ENCODE measurements around the gene RARB. TPM values are rescaled to one million over a fixed set of nuclear protein-coding genes. Genes with fewer than 3 reads are reported as not detected.

Gene RARB
- total RNA-seq, 1 donor from 2014 or later: not detected

- H3K36me3 Mint-ChIP-seq (ENCODE audit: low read depth): no peaks in the 10 kb centered on the region
- no peaks in the 10 kb centered on the region for H3K4me1 Mint-ChIP-seq
- H3K27ac Mint-ChIP-seq: no peak overlapping the region
- no peak for ATAC-seq (ENCODE audit: low read depth)
- no peak for DNase-seq
- TF ChIP-seq CTCF (IDR thresholded peaks at IDR 0.05): no peak
- no peaks in the 10 kb centered on the region for H3K9me3 Mint-ChIP-seq
- POLR2A ChIA-PET: no interaction called here
- H3K27me3 Mint-ChIP-seq: peaks cover 4% of the 10 kb centered on the region
- no peak overlapping the region for H3K4me3 Mint-ChIP-seq
- CTCF ChIA-PET: no interaction called here
- intact Hi-C loops (cut with micrococcal nuclease): no loop called here
Measured at GRCh38 chr3:25481386-25481785, 53.3 kb downstream of the RARB start.

- intact Hi-C loops (cut with micrococcal nuclease): no loop called here
- Mint-ChIP-seq H3K36me3 (ENCODE audit: low read depth) (no peaks in the 10 kb centered on the region), H3K27ac (no peak overlapping the region), H3K4me1 (no peaks in the 10 kb centered on the region), H3K27me3 (peaks cover 4% of the 10 kb centered on the region), H3K9me3 (no peaks in the 10 kb centered on the region), H3K4me3 (no peak overlapping the region)
- ChIA-PET POLR2A (no interaction called here), CTCF (interaction anchor here (0.7 kb wide), 1 partner anchor 209 kb away, joined by 3 read pairs; no protein-coding TSS in a partner anchor)
- DNase-seq (no peak), ATAC-seq (ENCODE audit: low read depth) (no peak)
- no peak for TF ChIP-seq CTCF (IDR thresholded peaks at IDR 0.05)
Measured at GRCh38 chr3:25483456-25483855, 55.4 kb downstream of the RARB start.

- Mint-ChIP-seq H3K9me3 (no peaks in the 10 kb centered on the region), H3K4me3 (no peak overlapping the region), H3K27me3 (peaks cover 4% of the 10 kb centered on the region), H3K4me1 (no peaks in the 10 kb centered on the region), H3K27ac (no peak overlapping the region), H3K36me3 (ENCODE audit: low read depth) (no peaks in the 10 kb centered on the region)
- DNase-seq (no peak), ATAC-seq (ENCODE audit: low read depth) (no peak)
- no peak for TF ChIP-seq CTCF (IDR thresholded peaks at IDR 0.05)
- intact Hi-C loops (cut with micrococcal nuclease): no loop called here
- POLR2A ChIA-PET: no interaction called here
- CTCF ChIA-PET: no interaction called here
Measured at GRCh38 chr3:25485673-25486072, 57.6 kb downstream of the RARB start.

GRCh38 chr3:25486932-25487331 lies 58.9 kb downstream of the RARB start:
- DNase-seq: no peak
- Mint-ChIP-seq H3K27me3 (no peaks in the 10 kb centered on the region), H3K9me3 (no peaks in the 10 kb centered on the region), H3K27ac (no peak overlapping the region), H3K4me1 (no peaks in the 10 kb centered on the region), H3K4me3 (no peak overlapping the region), H3K36me3 (ENCODE audit: low read depth) (no peaks in the 10 kb centered on the region)
- intact Hi-C loops (cut with micrococcal nuclease): no loop called here
- ChIA-PET POLR2A (no interaction called here), CTCF (no interaction called here)
- no peak for TF ChIP-seq CTCF (IDR thresholded peaks at IDR 0.05)
- no peak for ATAC-seq (ENCODE audit: low read depth)

- H3K4me1 Mint-ChIP-seq: no peaks in the 10 kb centered on the region
- no peak for TF ChIP-seq CTCF (IDR thresholded peaks at IDR 0.05)
- POLR2A ChIA-PET: no interaction called here
- no peaks in the 10 kb centered on the region for H3K36me3 Mint-ChIP-seq (ENCODE audit: low read depth)
- H3K27me3 Mint-ChIP-seq: no peaks in the 10 kb centered on the region
- peaks cover 17% of the 10 kb centered on the region for H3K9me3 Mint-ChIP-seq
- ATAC-seq (ENCODE audit: low read depth) (no peak), DNase-seq (no peak)
- intact Hi-C loops (cut with micrococcal nuclease): no loop called here
- CTCF ChIA-PET: no interaction called here
- no peak overlapping the region for H3K4me3 Mint-ChIP-seq
- no peak overlapping the region for H3K27ac Mint-ChIP-seq
Measured at GRCh38 chr3:25489858-25490593, 62.0 kb downstream of the RARB start.
